Measurements from ENCODE around the gene CFAP61.

DNA sequence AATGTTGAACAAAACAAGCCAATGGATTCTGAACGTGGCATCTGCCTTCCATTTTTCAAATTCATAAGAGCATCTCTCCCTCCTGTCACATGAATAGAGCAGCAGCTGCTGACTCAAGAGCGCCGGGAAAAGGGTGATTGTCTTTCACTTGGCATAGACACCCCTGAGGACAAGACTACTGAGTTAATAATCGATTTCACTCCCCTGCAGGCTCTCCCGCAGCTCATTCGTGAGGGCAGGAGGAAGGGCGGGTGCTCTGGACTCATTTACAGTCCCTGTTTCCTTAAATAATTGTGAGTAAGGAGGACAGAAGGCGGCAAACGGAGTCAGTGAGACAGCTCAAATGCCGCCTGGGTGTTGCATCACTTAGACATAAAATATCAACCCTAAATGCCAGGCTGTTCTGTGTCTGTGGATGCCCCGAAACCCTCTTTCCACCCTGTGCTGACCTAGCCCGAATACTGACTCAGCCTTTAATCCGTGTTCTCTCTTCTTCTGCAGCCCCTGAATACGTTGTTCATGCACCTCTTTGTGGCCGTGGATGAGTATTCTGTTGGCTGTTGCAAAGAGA is 21.6 kb downstream of the CFAP61 start:
- TF ChIP-seq, protein P1, sequence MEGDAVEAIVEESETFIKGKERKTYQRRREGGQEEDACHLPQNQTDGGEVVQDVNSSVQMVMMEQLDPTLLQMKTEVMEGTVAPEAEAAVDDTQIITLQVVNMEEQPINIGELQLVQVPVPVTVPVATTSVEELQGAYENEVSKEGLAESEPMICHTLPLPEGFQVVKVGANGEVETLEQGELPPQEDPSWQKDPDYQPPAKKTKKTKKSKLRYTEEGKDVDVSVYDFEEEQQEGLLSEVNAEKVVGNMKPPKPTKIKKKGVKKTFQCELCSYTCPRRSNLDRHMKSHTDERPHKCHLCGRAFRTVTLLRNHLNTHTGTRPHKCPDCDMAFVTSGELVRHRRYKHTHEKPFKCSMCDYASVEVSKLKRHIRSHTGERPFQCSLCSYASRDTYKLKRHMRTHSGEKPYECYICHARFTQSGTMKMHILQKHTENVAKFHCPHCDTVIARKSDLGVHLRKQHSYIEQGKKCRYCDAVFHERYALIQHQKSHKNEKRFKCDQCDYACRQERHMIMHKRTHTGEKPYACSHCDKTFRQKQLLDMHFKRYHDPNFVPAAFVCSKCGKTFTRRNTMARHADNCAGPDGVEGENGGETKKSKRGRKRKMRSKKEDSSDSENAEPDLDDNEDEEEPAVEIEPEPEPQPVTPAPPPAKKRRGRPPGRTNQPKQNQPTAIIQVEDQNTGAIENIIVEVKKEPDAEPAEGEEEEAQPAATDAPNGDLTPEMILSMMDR (IDR thresholded peaks at IDR 0.05; ENCODE audit: poor library complexity): no peak
- TF ChIP-seq EZH2 (IDR thresholded peaks at IDR 0.05; ENCODE audit: borderline replicate concordance) (no peak), EZH2phosphoT487 (IDR thresholded peaks at IDR 0.05; ENCODE audit: low read depth, severe bottlenecking, unreplicated experiment) (no peak)
